Right atrium auricular region (tissue), 2 donors: Measurements from ENCODE around the gene TBC1D9B. TPM values are rescaled to one million over a fixed set of nuclear protein-coding genes. Genes with fewer than 3 reads are reported as not detected.

ENCODE experiments used
- DNase-seq: peaks from one replicate; pipeline ENCODE4 v3.0.0-alpha.2; 2019; ENCODE audit warnings: low spot score
- H3K27ac ChIP-seq, 2 donors: fragments of 200-600 bp; sonication (generic); 1 replicate in 1 of 2; 2 replicates in 1 of 2; pipeline ENCODE4 v1.5.1; 2016 to 2019
- H3K27me3 ChIP-seq, 2 donors: fragments of 200-600 bp; sonication (generic); one replicate each; pipeline versions ENCODE4 v1.5.1 to v1.6.0; 2017 to 2019
- H3K36me3 ChIP-seq: fragments of 200-600 bp; sonication (generic); one replicate; pipeline ENCODE4 v1.5.1; 2016
- H3K4me1 ChIP-seq, 2 donors: fragments of 200-600 bp; sonication (generic); one replicate each; pipeline versions ENCODE4 v1.5.1 to v1.6.0; 2017 to 2019
- H3K4me3 ChIP-seq, 2 donors: fragments of 200-600 bp; sonication (generic); 1 replicate in 1 of 2; 2 replicates in 1 of 2; pipeline ENCODE4 v1.5.1; 2017 to 2019; ENCODE audit warnings: mild to moderate bottlenecking in 1 of 2, moderate library complexity in 1 of 2
- H3K9me3 ChIP-seq, 2 donors: fragments of 200-600 bp; sonication (generic); one replicate each; pipeline ENCODE4 v1.5.1; 2019
- CTCF ChIP-seq, 2 donors: fragments of 200-600 bp; sonication (generic); IDR thresholded peaks; one replicate each; pipeline ENCODE4 v1.5.1; 2019; ENCODE audit warnings: antibody characterized with exemption in 2 of 2
- total RNA-seq, 2 donors: library from RNA; depleted of rRNA; stranded (reverse); fragments of >200 nt; gene quantifications; one replicate each; pipeline ENCODE4 v1.1.0, GENCODE V29; 2016

Gene TBC1D9B
- total RNA-seq, 2 donors from 2014 or later, result 33.5 to 57.7 TPM

GRCh38 chr5:179852993-179853547 is 54.6 kb downstream of the TBC1D9B start:
- no peaks in the 10 kb centered on the region for H3K27me3 ChIP-seq
- no peak for DNase-seq
- no peaks in the 10 kb centered on the region for H3K9me3 ChIP-seq
- H3K4me1 ChIP-seq, result peaks cover 0 to 10% of the 10 kb centered on the region in 2 donors
- H3K36me3 ChIP-seq, result peaks cover 48% of the 10 kb centered on the region
- H3K27ac ChIP-seq, result no peak overlapping the region
- no peak for TF ChIP-seq CTCF (IDR thresholded peaks at IDR 0.05)
- H3K4me3 ChIP-seq, result no peak overlapping the region

GRCh38 chr5:179841621-179842020 is 66.1 kb downstream of the TBC1D9B start:
- no peak for DNase-seq
- H3K4me3 ChIP-seq, result no peak overlapping the region
- peaks cover 0 to 11% of the 10 kb centered on the region in 2 donors for H3K9me3 ChIP-seq
- no peak for TF ChIP-seq CTCF (IDR thresholded peaks at IDR 0.05)
- H3K27ac ChIP-seq, result no peak overlapping the region
- peaks cover 60% of the 10 kb centered on the region for H3K36me3 ChIP-seq
- H3K4me1 ChIP-seq, result peaks cover 0 to 3% of the 10 kb centered on the region in 2 donors
- H3K27me3 ChIP-seq, result no peaks in the 10 kb centered on the region

GRCh38 chr5:179840766-179841165 is 66.9 kb downstream of the TBC1D9B start:
- no peak for TF ChIP-seq CTCF (IDR thresholded peaks at IDR 0.05)
- no peak overlapping the region for H3K27ac ChIP-seq
- H3K4me1 ChIP-seq, result peaks cover 0 to 8% of the 10 kb centered on the region in 2 donors
- peaks cover 0 to 11% of the 10 kb centered on the region in 2 donors for H3K9me3 ChIP-seq
- H3K27me3 ChIP-seq, result no peaks in the 10 kb centered on the region
- peaks cover 60% of the 10 kb centered on the region for H3K36me3 ChIP-seq
- H3K4me3 ChIP-seq, result no peak overlapping the region
- DNase-seq, result no peak

GRCh38 chr5:179840321-179840720 is 67.4 kb downstream of the TBC1D9B start:
- no peak overlapping the region for H3K4me3 ChIP-seq
- DNase-seq, result no peak
- no peaks in the 10 kb centered on the region for H3K27me3 ChIP-seq
- peaks cover 63% of the 10 kb centered on the region for H3K36me3 ChIP-seq
- peaks cover 0 to 9% of the 10 kb centered on the region in 2 donors for H3K9me3 ChIP-seq
- H3K4me1 ChIP-seq, result peaks cover 0 to 8% of the 10 kb centered on the region in 2 donors
- TF ChIP-seq CTCF (IDR thresholded peaks at IDR 0.05), result no peak
- no peak overlapping the region for H3K27ac ChIP-seq

GRCh38 chr5:179839328-179840256 is 68.1 kb downstream of the TBC1D9B start:
- Histone ChIP-seq H3K9me3 (peaks cover 0 to 2% of the 10 kb centered on the region in 2 donors), H3K27me3 (no peaks in the 10 kb centered on the region), H3K27ac (no peak overlapping the region), H3K4me1 (peaks cover 0 to 8% of the 10 kb centered on the region in 2 donors), H3K36me3 (peaks cover 63% of the 10 kb centered on the region), H3K4me3 (no peak overlapping the region)
- DNase-seq, result peak; percentile 56
- TF ChIP-seq CTCF (IDR thresholded peaks at IDR 0.05), result no peak
